GM18517 (cell line): ENCODE data around the gene LRFN5.

ENCODE experiments used
- ATAC-seq: cut with Tn5 transposase; IDR thresholded peaks from one replicate; pipeline ENCODE4 v1.9.1; 2021; ENCODE audit warnings: mild to moderate bottlenecking, moderate library complexity; ENCODE audit not compliant: unreplicated experiment

The LRFN5 gene

GRCh38 chr14:41766772-41767171 lies 160.1 kb downstream of the LRFN5 start:
- ATAC-seq: no peak

DNA sequence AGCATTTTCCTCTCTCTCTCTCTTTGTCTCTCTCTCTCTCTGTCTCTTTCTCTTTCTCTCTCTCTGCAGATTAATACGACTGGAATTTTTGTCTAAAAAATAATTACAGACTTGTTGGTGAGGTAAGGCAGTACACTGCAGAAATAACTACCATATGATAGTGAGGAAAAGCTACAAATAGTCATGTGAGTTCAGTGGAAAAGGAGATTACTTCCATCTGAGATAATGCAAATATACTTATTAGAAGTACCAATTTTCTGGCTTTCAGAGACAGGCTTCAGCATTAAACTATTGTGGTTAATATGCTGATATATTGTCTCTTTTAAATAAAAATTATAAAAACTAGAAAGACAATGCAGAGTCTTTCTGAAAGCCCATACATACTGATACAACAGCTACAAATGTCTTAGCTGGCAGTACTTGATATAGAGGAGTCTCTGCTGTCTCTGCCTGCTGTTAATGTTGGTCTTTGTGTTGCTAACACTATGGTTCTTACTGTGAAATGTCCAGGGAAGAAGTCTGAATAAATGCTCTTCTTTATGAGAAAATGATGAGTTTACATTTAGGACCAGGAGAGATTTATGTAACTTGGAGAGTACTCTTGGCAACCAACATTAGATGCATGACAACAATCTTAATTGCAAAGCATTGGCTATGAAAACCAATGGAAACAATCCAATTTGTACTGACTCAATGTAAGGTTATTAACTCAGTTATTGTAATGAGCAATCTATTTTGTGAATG lies 167.0 kb downstream of the LRFN5 start:
- ATAC-seq: no peak

GRCh38 chr14:41782511-41782910 lies 175.8 kb downstream of the LRFN5 start:
- ATAC-seq: no peak

- ATAC-seq: no peak
Measured at GRCh38 chr14:41783403-41783802, 176.7 kb downstream of the LRFN5 start.

DNA sequence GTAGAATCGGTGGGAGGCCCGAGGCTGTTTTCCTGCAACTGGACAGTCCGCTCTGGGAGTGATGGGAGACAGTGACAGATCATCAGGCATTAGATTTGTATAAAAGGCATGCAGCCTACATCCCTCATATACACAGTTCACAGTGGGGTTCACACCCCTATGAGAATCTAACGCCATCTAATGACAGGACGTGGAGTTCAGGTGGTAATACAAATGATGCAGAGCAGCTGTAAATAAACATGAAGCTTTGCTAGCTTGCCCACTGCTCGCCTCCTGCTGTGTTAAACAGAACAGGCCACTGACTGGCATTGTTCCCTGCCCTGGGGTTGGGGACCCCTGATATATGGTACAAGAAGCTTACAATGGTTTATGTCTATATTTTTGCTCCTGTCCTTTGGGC lies 179.0 kb downstream of the LRFN5 start:
- ATAC-seq: no peak

DNA sequence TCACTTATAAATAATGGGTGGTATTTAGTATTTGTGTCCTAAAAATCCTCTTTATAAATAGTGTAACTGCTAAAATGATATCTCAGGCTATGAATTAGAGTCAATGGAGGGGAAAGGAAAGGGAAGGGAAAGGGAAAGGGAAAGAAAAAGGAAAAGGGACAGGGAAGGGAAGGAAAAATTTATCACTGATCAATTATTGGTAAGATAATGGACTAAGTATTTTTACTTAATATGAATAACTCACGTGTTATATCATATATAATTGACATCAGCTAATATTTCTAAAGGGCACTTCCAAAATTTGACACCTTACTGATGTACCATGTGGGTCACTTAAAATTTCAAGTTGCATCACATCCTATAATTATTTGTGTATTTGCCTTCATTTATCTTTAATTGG lies 193.1 kb downstream of the LRFN5 start:
- ATAC-seq: no peak

DNA sequence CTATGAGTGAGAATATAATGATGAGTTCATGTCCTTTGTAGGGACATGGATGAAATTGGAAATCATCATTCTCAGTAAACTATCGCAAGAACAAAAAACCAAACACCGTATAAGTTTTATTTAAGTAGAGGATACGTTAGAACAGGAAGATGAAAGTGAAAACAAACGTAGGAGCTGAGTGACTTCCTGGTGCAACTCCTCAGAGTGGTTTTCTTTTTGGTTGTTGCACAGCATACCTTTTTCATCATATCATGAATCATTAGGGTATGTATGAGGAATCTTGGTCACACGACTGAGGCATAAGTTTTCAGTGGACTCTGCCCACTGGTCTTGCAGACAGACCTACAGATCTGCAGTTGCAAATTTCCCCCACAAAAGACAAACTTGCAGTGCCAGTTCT lies 199.0 kb downstream of the LRFN5 start:
- no peak for ATAC-seq

- no peak for ATAC-seq
Measured at GRCh38 chr14:41806366-41806975, 199.8 kb downstream of the LRFN5 start.

- ATAC-seq: no peak
Measured at GRCh38 chr14:41810362-41810761, 203.7 kb downstream of the LRFN5 start.

GRCh38 chr14:41817626-41818025 lies 210.9 kb downstream of the LRFN5 start:
- no peak for ATAC-seq

- ATAC-seq: no peak
Measured at GRCh38 chr14:41824441-41824840, 217.8 kb downstream of the LRFN5 start.

GRCh38 chr14:41825622-41826021 lies 218.9 kb downstream of the LRFN5 start:
- no peak for ATAC-seq

GRCh38 chr14:41830714-41831406 lies 224.2 kb downstream of the LRFN5 start:
- ATAC-seq: no peak

DNA sequence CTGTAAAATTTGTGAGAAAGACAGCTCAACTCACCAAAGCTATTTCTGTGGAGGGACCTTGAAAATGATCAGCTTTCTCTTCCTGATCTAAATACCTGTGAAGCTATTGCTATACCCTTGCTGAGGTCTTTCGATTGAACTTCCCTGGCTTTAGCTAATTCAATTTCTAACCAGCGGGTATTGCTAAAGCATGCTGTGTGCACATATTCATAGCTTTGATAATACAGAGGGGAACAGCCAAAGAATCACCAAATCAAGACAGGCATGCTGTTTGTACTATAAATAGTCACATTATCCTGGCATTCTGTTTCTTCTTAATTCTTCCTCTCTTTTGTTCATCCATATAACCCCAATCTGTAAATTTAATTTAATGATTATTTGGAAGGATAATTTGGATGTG lies 233.0 kb downstream of the LRFN5 start:
- no peak for ATAC-seq

DNA sequence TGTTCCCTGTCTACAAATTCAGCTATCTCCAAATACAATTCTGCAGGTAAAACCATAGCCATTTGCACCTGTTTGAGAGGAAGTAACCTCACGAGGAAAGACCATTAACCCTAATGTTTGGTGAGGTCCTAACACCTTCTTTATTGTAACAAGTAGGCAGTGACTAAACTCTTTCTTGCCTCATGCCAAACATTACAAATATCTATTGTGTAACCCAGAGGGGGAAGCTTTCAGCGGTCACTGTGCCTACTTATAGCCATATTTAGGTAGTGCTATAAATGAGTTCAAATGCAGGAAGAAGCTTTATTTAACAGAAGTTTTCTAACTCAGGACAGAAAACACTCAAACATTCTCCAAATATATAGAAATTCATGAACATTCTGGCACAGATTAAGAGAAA lies 252.7 kb downstream of the LRFN5 start:
- no peak for ATAC-seq

- no peak for ATAC-seq
Measured at GRCh38 chr14:41860586-41860985, 253.9 kb downstream of the LRFN5 start.

- ATAC-seq: no peak
Measured at GRCh38 chr14:41865894-41866293, 259.2 kb downstream of the LRFN5 start.

GRCh38 chr14:41868396-41868795 lies 261.7 kb downstream of the LRFN5 start:
- no peak for ATAC-seq

- ATAC-seq: no peak
Measured at GRCh38 chr14:41872931-41873685, 266.4 kb downstream of the LRFN5 start.

GRCh38 chr14:41873686-41874317 lies 267.1 kb downstream of the LRFN5 start:
- ATAC-seq: no peak

DNA sequence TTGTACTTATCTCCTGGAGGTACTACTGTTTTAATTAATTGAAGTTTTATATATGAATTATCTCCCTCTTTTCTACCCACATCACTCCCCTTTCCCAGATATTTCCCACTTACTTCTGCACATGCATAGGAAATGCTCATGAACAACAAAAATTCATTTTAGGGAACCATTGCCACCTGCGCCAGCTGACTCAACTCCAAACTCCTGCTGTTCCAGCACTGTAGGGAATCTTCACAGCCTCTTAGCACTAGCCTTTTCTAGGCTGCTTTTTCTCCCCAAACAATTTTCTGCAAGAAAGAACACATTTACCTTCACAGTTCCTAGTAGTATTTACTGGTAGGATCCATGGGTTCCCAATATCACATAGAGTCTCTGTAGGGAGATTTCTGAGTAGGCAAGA lies 268.4 kb downstream of the LRFN5 start:
- no peak for ATAC-seq
